Epithelial cell of prostate (primary cell): Measurements from ENCODE around the gene GPANK1.

Experiments
- DNase-seq: peaks from one replicate; pipeline ENCODE4 v3.0.0-alpha.2; 2011; ENCODE audit warnings: low read depth, low spot score
- H3K27ac ChIP-seq: fragments of 450-650 bp; 2 replicates; pipeline ENCODE4 v1.5.1; 2017; ENCODE audit warnings: mild to moderate bottlenecking

The GPANK1 gene

DNA sequence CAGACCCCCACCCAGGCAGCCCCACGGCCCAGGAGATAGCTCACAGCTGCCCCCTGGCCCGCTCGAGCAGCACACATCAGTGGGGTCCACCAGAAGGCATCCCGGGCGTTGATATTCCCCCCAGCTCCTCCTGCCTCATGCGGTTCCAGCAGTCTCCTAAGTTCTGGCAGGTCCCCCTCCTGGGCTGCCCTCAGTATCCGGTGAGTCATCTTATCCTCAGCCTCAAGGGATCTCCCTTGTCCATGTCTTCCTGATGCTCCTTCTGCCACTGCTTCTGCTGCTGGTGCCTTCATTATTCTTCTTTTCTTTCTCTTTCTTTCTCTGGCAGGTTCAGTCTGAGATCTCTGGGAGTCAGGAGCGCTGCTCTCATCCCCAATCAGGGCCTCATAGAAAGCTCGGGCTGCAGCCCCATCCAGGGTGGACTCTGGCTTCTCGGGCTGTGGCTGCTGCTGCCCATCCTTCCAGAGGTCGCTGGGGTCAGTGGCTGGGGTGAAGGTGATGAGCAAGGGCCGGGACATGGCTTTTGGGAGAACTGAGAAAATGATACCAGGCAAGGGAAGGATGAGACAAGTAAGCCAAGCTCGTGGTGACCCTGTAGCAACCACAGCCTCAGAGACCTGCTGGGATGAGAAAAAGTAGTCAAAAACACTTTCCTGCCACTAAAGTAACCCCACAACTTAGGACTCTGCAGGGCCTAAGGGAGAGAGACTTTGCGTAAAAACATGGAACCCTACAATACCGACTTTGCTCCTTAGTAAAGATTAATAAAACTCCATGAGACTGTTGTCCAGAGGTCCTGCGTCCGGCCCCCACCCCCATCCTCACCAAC lies 622 bp downstream of the GPANK1 start:
- peak overlapping the region; percentile 89 for H3K27ac ChIP-seq
- DNase-seq, result peak; percentile 27

DNA sequence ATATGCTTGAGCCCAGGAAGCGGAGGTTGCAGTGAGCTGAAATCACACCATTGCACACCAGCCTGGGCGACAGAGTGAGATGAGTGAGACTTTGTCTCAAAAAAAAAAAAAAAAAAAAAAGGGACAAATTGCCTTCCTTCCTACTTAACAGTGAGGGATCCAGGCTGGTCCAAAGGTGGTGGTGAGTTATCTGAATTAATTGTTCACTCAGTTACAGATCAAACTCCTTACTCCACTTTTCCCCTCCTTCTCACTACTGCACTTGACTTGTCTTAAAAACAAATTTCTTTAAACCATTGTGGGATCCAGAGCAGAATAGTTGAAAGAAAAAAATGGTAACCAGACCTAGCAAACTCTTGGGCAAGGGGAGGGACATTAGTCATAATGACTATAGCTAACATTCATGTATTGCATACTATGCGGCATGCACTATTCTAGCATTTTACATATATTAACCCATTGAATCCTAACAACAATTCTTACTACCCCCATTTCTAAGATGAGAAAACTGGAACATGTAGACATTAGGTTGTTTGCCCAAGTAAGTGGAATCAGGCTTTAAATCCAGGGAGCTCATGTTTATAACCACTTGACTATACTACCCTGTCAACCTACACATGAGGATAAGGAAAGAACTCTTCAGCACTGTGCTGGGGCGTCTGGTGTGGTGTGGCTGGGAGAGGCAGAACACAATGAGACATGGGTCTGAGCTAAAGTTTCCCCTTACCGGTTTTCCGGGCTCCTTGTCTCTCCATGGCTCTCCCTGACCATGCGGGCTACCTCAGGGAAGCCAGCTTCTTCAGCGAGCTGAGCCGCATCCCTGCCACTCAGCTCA lies 1.5 kb downstream of the GPANK1 start:
- H3K27ac ChIP-seq, result peak overlapping the region; percentile 89
- DNase-seq, result no peak

DNA sequence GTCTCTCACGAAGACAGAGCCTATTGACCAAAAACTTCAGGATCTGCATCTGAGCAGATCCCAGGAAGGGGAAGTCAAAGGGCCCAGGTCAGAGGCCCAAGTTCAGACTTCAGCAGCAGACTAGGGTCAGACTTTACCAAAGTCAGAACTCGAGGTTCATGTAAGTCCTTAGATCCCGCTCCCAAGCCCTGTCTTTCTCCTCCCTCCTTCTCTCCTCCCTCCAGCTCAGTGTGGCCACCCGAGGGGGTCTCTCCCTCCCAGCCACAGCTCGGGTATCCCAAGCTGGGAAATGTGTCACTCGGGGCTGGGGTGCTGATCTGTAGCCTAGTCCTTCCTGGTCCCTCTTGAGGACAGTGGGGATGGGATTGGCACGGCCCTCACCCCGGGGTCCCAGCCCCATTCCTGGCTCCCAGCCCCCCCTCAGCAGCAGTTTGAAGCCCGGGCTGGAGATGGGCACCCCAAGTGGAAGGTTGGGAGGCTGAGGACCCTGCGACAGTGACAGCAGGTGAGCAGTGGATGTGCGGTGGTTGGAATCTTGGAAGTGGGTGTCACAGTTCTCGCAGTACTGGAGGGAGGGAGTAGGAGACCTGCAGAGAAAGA lies 2.6 kb downstream of the GPANK1 start:
- no peak for DNase-seq
- no peak overlapping the region for H3K27ac ChIP-seq

DNA sequence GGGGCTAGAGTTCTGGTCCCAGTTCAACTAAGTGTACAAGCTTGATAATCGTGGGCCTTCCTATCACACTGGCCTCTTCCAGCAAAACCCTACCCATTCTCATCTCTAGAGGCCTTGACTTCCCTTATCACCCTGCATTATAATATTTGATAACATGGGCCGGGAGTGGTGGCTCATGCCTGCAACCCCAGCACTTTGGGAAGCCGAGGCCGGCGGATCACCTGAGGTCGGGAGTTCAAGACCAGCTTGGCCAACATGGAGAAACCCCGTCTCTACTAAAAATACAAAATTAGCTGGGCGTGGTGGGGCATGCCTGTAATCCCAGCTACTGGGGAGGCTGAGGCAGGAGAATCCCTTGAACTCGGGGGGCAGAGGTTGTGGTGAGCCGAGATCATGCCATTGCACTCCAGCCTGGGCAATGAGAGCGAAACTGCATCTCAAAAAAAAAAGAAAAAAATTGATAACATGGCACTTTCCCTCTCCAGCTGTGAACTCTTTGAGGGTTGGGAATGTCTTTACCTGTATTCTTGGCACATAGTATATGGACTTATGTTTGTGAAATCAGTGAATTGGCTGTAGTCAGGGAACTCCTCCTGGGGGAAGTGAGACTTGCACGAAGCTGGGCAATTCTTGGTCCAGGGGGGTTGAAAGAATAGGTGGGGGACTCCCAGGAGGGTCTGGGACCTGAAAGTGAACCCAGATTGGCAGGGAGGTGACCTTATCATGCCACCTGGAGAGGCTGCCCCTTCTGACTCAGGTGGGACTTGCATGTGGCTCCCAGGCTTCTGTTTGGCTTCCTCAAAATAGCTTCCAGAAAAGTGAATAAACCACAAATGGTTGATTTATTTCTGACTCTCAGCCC lies 3.3 kb downstream of the GPANK1 start:
- H3K27ac ChIP-seq, result peak overlapping the region; percentile 78
- DNase-seq, result no peak

DNA sequence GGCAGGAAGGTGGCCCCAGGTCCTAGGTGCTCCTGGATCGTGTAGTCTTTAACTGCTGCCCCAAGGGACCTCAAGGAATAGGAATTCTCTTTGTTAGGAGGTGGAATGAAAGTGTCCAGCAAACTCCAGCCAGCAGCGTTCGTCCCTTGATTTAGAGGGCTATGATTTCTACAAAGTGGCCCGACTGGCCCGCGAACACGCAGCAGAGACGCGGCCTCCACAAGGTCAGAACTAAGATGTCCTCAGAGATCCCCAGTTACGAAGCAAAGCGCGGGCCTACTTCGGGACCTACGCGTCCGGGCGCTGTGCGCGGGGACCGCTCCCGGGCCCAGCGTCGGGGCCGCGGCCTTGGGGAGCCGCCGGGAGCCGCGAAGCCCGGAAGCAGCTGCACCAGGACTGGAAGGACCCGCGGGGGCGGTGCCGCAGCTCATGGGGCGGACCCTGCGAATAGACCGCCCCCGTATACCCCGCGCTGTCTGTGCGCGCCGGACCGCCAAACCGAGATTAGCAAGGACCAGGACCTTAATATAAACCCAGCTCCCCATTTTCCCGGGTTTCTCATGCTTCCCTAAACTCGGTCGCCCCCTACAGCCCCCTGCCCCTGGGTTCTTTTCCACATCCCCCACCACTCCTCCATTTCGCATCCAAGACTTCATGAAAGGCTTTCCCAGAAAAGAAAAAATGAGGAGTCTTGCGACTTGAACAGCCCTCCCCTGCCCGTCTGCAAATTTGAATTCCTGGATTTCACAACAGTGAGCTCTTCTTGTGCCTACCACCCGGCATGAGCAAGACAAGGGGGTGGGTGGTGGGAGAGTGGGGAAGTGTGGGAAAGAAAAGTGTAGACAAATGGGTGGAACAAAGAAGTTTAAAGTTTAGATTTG lies 4.2 kb downstream of the GPANK1 start, which contains the start of gene C6orf47:
C6orf47 (minus strand) TSS at position 398 of the 881 bp plus-strand sequence. CDS start 831 bp downstream, outside the sequence.
- peak within 1 kb of the TSS; percentile 78 for H3K27ac ChIP-seq
- no peak for DNase-seq

DNA sequence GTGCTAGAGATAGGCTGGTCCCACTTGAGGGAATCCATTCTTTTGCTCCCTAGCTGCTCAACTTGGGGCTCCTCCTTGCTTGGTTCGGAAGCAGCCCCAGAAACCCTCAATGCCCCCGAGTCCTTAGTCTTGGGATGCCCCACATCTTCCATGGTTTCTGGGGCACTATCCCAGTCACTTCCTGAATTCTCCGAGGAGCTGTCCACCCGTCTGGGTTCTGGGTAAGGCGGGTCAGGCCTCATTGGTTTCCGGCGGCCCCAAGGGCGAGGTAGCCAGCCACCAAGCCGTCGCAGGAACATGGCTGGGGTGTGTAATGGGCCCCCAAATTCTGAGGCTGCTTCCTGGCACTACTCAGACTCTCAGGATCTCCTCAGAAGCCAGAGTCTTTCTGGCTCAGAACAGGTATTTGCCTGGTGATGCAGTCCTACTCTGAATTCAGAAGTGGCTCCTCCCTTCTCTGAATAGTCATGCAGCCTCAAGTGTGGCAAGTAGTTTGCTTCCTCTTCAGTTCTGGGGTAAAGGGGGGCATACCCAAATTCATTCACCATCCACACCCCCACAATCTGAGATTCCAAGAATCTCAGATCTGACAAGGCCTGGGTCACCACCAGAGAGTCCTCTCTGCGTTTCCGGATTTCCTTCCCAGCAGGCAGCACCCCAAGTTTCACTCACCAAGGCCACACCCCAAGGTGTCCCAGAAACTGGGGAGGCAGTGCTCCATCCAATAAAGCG lies 5.0 kb downstream of the GPANK1 start:
- no peak for DNase-seq
- H3K27ac ChIP-seq, result peak overlapping the region; percentile 78

DNA sequence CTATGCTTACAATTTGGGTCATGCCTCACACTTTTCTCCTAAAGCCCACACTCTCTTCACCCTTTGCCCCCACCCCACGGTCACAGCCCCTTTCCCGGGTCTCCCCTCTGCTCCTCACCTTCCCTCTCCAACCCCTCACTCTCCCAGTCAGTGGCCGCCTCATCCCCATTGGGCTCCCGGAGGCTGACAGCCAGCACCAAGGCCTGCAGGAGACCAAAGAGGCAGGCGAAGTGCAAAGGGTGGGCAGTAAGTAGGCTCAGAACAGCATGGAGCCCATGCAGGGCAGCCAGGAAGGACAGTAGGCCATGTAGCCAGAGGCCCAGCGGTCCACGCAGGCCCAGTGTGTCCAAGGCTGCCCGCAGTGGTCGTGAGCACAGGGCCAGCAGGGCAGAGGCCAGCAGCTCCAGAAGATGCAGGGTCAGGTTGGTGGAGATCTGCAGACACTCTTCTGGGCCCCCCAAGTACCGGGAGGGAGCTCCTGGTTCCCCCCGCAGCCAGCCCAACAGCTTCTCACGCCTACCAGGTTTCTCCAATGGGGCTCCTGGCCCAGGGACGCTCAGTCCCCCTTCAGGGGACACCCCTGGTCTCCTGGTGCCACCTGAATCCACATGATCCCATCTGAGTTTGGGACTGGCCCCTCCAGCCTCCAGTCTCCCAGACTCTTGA lies 5.7 kb downstream of the GPANK1 start:
- H3K27ac ChIP-seq, result peak overlapping the region; percentile 78
- DNase-seq, result no peak

DNA sequence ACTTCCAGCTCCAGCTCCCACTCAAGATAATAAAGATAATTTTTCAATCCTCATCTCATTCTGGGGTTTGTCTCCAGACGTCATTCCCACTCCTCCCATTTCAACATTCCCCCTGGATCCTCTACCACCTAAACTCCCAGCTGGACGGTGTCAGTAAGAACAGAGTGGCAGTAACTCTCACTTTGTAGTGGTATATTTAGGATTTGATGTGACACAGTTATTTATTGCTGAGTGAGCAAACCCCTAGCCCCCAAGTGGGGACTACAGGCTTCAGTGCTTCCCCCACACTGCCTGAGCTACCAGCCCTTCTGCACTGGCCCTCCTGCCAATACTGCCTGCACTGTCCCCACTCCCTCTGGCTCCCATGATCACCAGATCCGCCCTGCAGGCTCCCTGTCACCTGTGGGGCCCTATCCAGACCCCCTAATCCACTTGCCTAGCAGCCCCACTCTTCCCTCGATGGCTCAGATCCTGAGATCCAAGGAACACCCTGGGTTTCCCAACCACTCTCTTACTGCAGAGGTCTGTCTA lies 6.6 kb downstream of the GPANK1 start:
- no peak overlapping the region for H3K27ac ChIP-seq
- DNase-seq, result no peak

DNA sequence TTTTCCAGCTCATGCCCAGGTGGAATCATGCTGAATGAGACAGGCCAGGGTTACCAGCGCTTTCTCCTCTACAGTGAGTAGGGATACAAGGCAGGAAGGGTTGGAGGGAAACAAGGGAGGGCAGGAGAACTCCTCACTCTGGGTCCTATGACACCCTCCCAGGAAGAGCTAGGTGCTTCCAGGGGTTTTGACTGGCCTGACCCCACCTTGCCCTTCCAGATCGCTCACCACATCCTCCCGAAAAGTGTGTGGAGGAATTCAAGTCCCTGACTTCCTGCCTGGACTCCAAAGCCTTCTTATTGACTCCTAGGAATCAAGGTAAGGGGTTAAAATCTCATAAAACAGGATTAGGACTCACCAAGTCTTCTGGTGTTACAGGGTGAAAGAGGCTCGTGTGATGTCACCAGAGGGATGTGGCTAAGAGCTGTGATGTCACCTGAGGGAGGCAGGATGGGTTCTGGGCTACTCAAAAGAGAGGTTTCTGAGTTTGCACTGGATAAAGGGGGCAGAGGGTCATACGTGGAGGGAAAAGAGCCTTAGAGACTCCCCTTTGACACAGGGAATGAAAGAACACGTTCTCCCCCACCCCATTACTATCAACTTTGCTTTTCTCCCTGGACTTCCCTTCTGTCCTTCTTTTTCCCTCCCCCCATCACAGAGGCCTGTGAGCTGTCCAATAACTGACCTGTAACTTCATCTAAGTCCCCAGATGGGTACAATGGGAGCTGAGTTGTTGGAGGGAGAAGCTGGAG lies 7.2 kb downstream of the GPANK1 start:
- H3K27ac ChIP-seq, result no peak overlapping the region

DNA sequence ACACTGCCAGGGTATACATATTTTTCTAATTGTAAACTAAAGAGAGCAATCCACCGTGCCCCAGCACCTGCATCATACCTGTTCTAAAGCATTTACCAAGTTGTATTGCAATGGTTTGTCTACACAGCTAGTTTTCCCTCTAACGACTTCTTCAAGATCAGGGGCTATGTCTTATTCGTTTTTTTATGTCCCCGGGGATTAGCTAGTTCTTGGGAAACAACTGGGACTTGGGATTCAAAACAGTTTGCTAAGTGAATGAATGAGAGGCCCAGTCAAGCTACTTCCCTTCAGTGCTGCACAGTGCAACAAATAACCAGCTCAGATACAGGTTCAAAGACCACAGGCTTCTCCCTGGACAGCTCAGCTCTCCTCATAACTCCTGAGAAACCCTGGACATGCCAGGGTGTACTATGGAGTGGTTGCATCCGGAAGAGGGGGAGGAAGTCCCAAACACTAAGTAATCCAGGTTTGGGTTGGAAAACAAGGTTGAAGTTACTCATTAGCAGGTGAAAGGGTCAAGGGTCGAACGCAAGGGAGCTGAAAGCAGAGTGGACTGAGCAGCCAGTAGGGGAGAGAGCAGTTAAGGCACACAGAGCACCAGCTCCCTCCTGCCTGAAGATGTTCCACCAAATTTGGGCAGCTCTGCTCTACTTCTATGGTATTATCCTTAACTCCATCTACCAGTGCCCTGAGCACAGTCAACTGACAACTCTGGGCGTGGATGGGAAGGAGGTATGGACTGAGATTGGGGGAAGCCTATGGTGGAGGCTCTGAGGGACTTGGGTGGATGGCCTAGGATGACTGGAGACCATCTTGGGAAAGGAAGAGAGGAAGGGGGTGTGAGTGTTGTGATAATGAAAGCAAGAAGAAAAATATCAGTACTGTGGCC lies 9.2 kb downstream of the GPANK1 start, which contains the start of gene APOM:
APOM (plus strand) TSS at position 546 of the 889 bp plus-strand sequence; CDS start at position 619, 73 bp downstream.
- no peak within 1 kb of the TSS for H3K27ac ChIP-seq
- no peak for DNase-seq

More for the DNA sequence above, 7.2 kb downstream of the GPANK1 start:
- DNase-seq, result no peak

DNA sequence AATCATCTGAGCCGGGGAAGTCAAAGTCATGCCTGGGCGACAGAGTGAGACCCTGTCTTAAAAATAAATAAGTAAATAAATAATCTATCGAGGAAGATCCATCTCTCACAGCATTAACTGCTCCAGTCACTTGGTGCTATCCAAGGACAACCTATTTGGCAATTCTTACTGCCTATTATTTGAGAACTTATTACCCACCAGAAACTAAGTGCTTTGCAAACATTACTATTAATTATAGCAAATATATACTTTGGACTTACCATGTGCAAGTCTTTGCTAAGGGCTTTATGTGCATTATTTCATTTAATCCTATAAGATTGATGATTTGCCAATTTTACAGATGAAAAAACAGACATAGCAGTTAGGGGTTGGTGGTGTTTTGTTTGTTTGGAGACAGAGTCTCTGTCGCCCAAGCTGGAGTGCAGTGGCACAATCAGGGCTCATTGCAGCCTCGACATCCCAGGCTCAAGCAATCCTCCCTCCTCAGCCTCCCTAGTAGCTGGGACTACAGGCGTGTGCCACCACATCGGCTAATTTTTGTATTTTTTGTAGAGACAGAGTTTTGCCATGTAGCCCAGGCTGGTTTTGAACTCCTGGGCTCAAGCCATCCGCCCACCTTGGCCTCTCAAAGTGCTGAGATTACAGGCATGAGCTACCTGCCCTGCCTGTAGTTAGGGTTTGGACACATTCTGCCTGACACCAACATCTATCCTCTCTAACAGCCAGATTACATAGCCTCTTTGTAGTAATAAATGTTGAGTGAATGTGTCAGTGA lies 10.0 kb downstream of the GPANK1 start:
- no peak for DNase-seq
- no peak overlapping the region for H3K27ac ChIP-seq

DNA sequence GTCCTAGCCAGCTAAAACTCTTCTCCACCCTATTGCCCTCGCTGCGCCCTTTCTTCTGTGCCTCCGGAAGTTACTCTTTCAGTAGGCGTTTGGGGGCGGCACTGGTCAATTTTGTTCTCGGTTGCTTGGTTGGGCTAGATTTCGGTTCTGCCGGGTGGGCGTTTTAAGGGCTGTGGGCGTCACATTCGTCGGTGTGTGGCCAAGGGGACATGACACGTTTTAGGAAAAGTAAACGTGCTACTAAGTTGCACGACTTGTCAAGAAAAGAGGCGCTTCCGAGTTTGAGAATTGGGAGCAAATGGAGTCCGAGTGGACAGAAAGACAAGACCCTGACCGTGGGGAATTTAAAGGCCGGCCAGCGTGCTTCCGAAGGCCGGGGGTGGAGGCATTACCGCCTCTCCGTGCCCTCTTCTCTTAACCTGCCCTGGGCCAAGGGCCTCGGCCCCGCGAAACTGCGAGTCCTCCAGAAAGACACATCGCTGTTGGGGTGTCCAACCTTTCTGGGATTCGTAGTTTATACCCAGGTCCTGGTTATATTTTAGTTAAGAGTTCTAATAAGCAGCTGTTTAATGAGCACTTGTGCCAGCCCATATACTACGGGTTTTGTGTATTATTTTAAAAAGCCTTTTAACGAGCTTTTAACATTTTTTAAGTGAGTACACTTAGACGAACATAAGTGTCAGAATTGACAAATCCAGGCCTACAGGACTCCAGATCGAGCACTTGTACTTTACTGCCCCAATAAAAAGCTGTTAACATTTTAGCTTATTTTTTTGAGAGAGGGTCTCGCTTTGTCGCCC lies 11.7 kb downstream of the GPANK1 start:
- no peak for DNase-seq
- peak overlapping the region; percentile 95 for H3K27ac ChIP-seq

DNA sequence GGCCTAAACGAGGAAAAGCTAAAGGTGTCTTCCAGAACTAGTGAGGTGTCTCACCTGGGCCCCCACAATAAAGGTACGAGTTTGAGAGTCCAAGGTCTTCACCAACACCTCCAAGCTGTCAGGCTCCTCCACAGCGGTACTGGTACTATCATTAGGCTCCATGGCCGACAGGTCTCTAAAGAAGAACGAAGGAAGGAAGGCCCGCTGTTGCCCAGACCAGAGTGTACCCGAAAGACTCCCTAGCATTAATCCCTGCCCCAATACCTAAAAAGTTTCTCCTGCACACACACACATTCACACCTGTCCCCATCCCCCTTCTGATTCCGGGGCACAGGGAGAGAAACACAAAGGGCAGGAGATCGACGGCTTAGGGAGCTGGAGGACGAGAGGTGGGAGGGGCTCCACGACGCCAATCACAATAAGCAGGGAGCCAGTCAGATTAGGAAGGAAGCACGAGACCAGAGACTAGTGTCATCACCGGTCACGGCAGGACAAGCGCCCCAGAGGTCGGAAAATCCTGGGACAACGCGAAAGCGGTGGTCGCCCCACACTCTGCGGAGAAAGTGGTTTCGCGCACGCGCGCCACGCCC lies 13.1 kb downstream of the GPANK1 start:
- peak; percentile 56 for DNase-seq

DNA sequence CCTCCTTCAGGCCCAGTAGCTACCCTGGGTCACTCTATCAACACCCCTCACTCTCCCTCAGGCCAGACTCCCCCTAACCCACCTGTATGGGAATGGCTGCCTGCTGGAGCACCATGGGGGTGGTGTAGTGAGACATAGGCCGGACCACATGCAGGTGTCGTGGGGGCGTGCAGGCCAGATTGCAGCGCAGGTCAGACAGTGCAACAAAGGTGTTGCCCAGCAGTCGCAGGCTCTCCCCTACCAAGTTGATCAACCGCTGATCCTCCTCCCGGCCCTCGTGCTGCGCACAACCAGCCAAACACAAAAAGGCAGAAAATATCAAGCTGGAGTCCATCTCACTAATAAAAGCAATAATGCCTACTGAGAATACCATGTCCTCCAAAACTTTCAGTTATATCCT lies 19.5 kb downstream of the GPANK1 start:
- H3K27ac ChIP-seq, result no peak overlapping the region

More for the DNA sequence above, 13.1 kb downstream of the GPANK1 start:
- H3K27ac ChIP-seq, result peak overlapping the region; percentile 95

More for the DNA sequence above, 19.5 kb downstream of the GPANK1 start:
- DNase-seq, result no peak
